B cell (primary cell): ENCODE results near the gene PCDHGA9.

Experiments used
- CTCF ChIP-seq: fragments of 200-600 bp; IDR thresholded peaks from one replicate; pipeline ENCODE4 v1.8.0; 2022; ENCODE audit warnings: antibody characterized with exemption, mild to moderate bottlenecking
- EZH2 ChIP-seq: IDR thresholded peaks from 2 replicates; pipeline ENCODE4 v1.6.1; 2012; ENCODE audit warnings: borderline replicate concordance, low read depth, mild to moderate bottlenecking, moderate library complexity, low read length; ENCODE audit not compliant: insufficient read depth, poor library complexity, severe bottlenecking

GRCh38 chr5:141383345-141383744, 19.2 kb upstream of the PCDHGA9 start:
- TF ChIP-seq CTCF (no peak), EZH2 (no peak)
